ENCODE data around the gene SOCS3.
A peak's percentile ranks its signal among the peaks of the same experiment; 100 is the strongest.

Gene SOCS3

GRCh38 chr17:78366109-78366848 is 6.4 kb upstream of the SOCS3 start:
- no peak for DNase-seq

GRCh38 chr17:78365561-78366108 is 5.8 kb upstream of the SOCS3 start:
- no peak for DNase-seq

- no peak for DNase-seq
Observed at GRCh38 chr17:78364436-78365281, 4.8 kb upstream of the SOCS3 start.

- no peak for DNase-seq
Observed at GRCh38 chr17:78362671-78363070, 2.8 kb upstream of the SOCS3 start.

DNA sequence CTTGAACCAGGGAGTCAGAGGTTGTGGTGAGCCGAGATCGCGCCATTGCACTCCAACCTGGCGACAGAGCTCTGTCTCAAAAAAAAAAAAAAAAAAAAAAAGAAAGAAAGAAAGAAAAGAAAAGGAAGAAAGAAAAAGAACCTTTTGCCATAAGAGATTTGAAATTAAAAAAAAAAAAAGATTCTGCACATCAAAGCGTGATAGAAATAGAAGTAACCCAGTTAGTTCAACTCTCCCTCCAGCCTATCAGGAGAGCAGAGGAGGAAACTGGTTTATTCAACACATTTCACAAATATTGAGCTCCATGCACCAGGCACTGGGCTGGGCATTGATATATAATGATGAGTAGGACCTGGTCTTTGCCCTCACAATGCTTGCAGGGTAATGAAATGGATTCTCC is 2.4 kb upstream of the SOCS3 start:
- no peak for DNase-seq

- no peak for DNase-seq
Observed at GRCh38 chr17:78361225-78361701, 1.4 kb upstream of the SOCS3 start.

- peak; percentile 83 for DNase-seq
Observed at GRCh38 chr17:78360371-78361224, 721 bp upstream of the SOCS3 start.

DNA sequence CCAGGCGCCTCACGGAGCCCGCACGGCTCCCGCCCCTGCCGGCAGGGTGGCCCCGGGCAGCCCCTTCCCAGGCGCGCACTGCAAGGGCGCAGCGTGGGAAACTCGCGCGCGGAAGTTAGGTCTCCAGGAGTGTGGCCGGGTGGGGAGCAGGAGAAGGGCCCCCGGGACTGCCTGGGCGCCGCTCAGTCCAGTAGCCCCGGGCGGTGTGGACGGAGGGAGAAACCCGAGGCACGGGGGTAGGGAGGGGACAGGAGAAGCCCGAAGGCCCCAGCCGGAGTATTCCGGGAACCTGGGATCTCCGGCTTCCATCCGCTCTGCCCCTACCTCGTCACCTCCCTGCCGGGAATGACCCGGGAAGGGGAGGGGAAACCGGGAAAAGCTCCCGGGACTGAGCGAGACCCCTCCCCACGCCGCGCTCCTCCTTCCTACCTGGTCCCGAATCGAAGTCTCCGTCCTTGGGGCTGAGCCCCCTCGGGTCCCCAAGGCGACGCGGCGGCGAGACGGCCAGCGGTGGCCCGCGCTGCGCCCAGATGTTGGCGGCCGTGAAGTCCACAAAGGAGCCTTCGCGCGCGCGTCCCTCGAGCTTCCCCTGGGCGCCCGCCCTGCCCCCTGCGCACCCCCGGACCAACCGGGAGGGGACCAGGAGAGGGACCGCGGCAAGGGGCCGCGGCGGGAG is 418 bp downstream of the SOCS3 start:
- no peak for DNase-seq

- no peak for DNase-seq
Observed at GRCh38 chr17:78358538-78359320, 1.1 kb downstream of the SOCS3 start.

- no peak for DNase-seq
Observed at GRCh38 chr17:78357672-78358537, 2.0 kb downstream of the SOCS3 start.

DNA sequence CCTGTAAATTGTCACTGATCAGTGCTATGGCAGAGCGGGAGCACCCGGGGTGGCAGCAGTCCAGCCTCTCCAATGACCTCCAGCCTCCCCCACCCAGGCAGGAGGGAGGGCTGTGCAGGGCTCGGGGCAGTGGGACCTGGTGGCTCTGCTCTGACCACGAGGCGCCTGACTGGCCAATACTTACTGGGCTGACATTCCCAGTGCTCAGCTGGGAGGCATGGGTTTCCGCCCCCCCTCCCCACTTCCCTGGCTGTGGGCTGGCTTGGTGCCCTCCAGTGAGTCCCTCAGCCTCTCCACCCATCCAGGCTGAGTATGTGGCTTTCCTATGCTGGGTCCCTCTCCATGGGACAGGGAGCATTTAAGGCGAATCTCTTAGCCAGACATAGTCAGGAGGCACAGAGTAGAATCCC is 2.7 kb downstream of the SOCS3 start:
- no peak for DNase-seq

DNA sequence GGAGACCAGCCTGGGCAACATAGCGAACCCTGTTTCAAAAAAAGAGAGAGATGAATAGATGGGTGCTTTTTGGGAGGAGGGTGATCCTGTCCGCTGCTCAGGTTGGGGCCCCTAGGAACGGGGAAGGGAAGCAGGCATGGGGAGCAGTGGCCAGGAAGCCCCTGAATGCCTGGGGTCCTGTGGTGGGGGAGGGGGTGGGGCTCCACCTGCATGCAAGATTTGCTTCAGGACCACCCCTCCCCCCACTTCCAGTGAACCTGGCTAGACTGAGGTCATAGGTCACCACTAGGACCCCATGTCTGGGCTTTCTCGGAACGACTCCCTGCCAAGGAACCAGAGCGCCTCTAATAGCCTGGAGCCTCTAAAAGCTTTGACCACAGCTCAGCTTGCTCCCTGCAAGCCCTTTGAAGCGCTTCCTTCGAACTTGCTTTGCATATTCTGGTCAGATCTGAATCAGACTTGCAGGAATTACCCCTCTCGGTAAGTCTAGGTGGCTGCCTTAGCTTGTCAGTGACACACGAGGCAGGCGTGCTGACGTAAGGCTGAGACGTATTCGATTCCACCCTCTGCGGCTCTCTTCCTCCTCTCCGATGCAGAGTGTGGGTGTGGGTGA is 3.7 kb downstream of the SOCS3 start:
- DNase-seq = peak; percentile 78

DNA sequence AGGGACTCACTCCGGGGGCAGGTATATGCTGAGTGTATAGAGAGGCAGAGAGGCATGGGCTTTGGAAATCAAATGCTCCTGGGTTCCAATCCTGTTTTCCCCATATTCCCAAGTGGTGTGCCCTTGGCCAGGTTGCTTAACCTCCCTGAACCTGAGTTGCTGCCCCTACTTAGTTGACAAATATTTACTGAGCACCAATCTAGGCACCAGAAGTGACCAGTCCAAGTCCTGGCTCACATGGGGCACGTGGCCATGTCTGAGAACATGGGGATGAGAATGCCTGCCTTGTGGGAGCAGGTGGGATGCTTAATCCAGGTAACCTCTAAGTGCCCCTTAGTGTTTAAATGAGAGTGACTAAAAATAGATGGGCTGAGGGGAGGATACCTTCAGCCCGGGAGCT is 4.2 kb downstream of the SOCS3 start:
- DNase-seq = no peak

- no peak for DNase-seq
Observed at GRCh38 chr17:78355045-78355641, 4.7 kb downstream of the SOCS3 start.

GRCh38 chr17:78353834-78354233 is 6.0 kb downstream of the SOCS3 start:
- DNase-seq = no peak

- DNase-seq = no peak
Observed at GRCh38 chr17:78351449-78352006, 8.3 kb downstream of the SOCS3 start.

DNA sequence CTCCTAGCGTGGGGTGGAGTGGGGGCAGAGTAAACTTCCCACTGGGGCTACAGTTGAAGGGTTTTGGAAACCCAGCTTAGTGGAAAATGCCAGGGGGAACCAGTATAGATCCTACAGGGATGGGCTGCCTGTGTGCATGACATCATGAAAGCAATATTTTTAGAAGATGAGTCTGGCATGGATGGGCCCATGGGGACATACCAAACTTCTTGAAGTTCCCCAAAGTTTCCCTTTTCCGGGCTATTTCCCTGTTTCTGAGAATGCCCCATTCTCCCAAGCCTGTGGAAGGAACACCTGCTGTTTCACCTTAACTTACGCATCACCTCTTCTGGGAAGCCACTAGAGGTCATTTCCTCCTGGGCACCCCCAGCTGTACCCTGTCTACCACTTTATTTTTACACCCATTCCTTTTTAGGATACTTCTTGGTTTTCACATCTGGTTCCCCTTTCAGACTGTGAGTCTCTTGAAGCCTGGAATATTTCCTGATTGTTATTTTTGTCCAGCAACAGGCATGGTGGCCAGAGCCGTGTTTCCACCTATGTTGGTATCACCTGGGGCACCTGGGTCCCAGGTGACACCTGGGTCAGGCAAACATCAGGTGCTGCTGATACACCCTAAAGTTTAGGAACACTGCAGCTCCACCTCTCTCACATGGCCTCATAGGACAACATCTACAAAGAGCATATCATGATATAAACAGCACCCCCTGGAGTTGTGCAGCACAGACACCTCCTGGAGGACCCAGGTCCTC is 9.8 kb downstream of the SOCS3 start:
- DNase-seq = no peak

DNA sequence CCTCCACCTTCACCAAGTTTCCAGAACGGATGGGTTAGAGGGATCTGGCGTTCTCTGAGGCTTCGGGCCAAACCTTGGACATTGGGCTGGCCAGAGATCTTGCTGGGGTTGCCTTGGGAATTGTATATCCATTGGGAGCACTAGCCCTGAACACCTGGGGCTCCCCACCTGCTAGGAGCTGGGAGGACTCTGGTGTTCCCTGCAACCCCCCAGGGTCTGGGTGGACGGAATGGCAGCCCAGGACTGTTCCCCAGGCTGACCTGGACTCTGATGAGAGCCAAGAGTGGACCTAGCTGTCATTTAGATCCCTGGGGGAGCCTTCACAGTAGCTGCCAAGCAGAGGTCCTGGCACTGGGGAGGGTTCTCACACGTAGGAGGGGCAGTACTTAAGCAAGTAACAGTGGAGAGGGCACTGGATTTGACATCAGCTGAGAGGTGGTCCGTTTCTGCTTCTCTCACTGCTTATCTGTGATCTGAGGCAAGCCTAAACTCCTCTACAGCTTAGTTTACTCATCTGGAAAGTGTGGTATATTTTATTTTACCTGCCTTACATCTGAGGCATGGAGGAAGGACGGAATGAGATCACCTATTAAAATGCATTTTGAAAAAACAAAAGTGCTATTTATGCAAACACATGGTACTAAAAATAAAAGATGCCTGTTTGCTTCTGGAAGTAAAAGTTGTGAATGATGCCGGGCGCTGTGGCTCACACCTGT is 11.7 kb downstream of the SOCS3 start:
- DNase-seq = no peak
